Measurements from ENCODE around the gene LYST. TPM values are rescaled to one million over a fixed set of nuclear protein-coding genes. Genes with fewer than 3 reads are reported as not detected.

The LYST gene
- total and polyA plus RNA-seq, 2 of the 8 experiments (the other 6 are each of a cell fraction or from before 2014, with no cell fraction given): 0.29 to 0.58 TPM

GRCh38 chr1:235898126-235898525 is 31.4 kb upstream of the LYST start (continued):
- TF ChIP-seq CHD7 (IDR thresholded peaks at IDR 0.05; ENCODE audit: insufficient replicate concordance, low read length) (no peak), MAFK (IDR thresholded peaks at IDR 0.05; ENCODE audit: low read depth, low read length) (no peak), ZNF274 (IDR thresholded peaks at IDR 0.05; ENCODE audit: borderline replicate concordance, extremely low read depth, low read length) (no peak), CBX8 (IDR thresholded peaks at IDR 0.05; ENCODE audit: borderline replicate concordance, low read depth, low read length) (no peak), CBX5 (IDR thresholded peaks at IDR 0.05; ENCODE audit: low read depth, low read length) (no peak), KDM4A (IDR thresholded peaks at IDR 0.05; ENCODE audit: low read depth, low read length, severe bottlenecking) (no peak), EGR1 (IDR thresholded peaks at IDR 0.05; ENCODE audit: borderline replicate concordance, low read depth, low read length) (no peak), SIRT6 (IDR thresholded peaks at IDR 0.05; ENCODE audit: low read length) (no peak)

All from H1 (cell line).